SH-SY5Y (cell line): ENCODE data around the gene PDXDC1.
"Not testable (repeated sequence)": the region's sequence is repeated elsewhere in the genome, so short reads cannot be mapped to it uniquely, and the experiment has no call there.

Experiments used
- GATA2 ChIP-seq: IDR thresholded peaks from 2 replicates; pipeline ENCODE4 v1.6.1; 2011; ENCODE audit warnings: mild to moderate bottlenecking, low read depth, low read length
- GATA3 ChIP-seq: IDR thresholded peaks from 2 replicates; pipeline ENCODE4 v1.6.1; 2011; ENCODE audit warnings: low read depth, mild to moderate bottlenecking, low read length, moderate library complexity

Gene PDXDC1

DNA sequence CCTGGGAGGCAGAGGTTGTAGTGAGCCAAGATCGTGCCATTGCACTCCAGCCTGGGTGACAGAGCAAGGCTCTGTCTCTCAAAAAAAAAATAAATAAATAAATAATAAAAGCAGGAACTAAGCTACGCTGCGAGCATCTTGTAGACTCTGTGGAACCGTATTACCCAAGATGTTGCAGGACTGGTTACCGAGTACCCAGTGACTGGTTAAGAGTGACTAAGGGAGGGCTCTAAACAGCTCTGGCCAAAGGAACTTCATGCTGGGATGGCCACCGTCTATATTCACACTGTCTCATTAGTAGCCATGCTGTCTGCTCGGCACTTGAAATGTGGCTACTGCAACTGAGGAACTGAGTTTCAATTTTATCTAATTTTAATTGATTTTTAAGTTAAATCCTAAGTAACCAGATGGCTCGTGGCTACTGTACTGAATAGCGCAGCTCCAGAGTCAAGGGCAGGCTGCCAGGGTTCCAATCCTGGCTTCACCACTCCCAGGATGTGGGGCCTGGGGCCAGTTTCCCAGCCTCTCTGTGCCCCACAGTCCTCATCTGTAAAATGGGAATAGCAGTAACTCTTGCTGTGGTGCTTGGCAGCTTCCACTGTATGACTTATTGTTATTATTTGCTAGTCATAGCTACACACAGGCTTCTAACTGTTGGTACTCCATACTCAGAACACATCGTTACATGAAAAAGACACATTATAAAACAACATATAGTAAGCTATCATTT, 78.1 kb downstream of the PDXDC1 start:
- TF ChIP-seq GATA2 (no peak), GATA3 (no peak)

DNA sequence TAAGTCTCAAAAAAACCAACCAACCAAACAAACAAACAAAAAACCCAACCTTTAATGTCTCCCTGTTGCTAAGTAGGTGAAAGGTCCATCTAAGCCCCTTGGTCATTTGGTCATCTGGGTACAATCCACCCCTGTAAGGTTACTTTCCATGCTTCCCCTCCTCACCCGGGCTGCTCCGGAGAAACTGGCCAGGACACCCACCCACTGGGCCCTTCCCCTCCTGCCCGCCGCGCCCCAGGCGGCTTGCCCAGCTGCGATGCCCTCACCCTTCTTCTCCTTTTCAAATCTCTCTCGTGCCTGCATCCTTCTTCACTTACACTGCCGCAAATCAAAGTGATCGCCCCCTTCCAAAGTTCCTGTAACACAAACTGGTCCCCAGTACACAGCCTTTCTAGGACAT, 79.1 kb downstream of the PDXDC1 start:
- no peak for TF ChIP-seq GATA2
- TF ChIP-seq GATA3, result no peak

DNA sequence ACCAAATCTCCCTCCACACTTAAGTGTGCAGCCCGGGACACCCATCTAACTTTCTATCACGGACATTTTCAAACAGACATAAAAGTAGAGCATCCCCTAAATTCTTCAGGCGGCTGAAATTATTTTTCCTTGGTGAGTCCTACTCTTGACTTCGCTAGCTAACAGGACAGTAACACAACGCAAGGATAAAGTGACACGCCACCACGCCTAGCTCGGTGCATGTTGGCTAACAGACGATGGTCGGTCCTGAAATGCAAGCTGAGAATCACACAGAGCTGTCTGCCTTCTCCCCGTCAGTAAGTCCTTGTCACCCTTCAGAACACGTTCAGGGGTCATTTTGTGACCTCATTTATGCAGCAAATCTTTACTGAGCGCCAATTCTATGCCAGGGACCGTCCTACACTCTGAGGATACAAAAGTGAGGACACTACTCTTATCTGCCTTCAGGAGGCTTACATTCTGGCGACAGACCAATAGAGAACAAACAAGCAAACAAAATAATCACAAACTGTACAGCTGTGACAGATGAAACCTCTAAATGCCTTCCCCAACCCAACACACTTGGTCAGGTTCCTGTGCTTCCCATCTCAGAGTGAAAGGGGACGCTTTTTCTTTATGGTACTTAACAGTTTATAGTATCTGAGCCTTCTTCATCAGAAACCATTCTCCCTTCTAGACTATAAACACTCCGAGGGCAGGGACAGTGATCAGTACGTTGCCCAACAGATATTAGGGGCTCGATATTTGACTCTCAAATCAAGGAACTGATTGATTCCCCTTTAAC, 79.7 kb downstream of the PDXDC1 start:
- no peak for TF ChIP-seq GATA2
- TF ChIP-seq GATA3, result no peak

GRCh38 chr16:15055141-15056053, 80.6 kb downstream of the PDXDC1 start:
- TF ChIP-seq GATA2 (no peak), GATA3 (no peak)

DNA sequence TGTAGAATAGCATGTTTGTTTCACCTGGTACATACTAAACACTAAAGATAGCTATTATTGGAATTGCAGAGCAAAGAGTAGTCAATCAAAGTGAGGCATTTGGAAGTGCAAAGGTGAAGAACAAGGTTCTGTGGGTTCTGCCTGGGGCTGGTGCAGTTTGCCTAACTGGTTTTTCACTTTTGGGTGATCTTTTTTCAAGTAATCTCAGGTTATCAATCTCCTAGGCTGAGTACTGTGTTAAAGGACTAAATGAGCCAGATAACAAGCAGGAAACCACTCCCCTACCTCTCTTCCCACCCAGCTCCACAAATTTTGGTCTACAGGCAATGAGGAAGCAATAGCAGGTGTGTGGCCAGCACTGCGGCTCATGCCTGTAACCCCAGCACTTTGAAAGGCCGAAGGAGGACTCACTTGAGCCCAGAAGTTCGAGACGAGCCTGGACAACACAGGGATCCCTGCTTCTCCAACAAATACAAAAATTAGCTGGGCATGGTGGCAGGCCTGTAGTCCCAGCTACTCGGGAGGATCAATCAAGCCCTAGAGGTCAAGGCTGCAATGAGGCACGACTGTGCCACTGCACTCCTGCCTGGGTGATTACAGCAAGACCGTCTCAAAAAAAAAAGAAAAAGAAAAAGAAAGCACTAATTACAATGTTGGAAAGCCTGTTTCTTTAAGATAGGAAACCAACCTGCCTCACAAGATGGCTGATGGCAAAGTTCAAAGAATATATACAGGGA, 83.0 kb downstream of the PDXDC1 start:
- TF ChIP-seq GATA3 (no peak), GATA2 (no peak)

DNA sequence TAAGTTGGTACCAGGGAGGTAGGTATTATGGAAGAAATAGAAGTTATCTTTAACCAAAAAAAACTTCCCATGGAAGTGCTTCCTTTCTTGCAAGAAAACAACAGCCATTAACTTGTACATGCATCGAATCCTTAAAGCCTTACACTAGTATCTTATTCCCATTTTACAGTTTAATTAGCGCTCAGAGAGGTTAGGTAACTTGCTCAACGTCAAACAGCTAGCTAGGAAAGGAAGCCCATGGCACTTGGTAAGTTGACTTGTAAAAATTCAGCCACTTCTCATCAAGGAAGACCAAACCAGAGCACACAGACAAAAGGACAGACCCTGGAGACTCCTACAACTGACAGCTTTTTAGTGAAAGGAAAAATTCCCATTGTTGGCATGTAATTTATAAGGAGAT, 84.5 kb downstream of the PDXDC1 start:
- TF ChIP-seq GATA2 (no peak), GATA3 (no peak)

DNA sequence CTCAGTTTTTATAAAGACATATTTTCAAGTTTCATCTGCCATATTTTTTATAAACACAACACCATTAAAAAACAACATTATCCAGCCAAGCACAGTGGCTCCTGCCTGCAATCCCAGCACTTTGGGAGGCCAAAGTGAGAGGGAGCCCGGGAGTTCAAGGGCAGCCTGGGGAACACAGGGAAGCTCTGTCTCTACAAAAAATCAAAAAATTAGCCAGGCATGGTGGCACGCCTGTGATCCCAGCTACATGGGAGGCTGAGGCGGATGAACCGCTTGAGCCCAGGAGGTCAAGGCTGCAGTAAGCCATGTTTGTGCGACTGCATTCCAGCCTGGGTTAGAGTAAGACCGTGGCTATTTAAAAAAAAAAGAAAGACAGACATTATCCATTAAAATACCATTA, 98.3 kb downstream of the PDXDC1 start:
- TF ChIP-seq GATA3, result no peak
- TF ChIP-seq GATA2, result no peak

- TF ChIP-seq GATA2, GATA3: not testable (repeated sequence)
Measured at GRCh38 chr16:15093955-15094827, 119.4 kb downstream of the PDXDC1 start, which contains the start of gene RRN3. RRN3 (minus strand) TSS chr16:15094272; CDS start chr16:15094233, 39 bp downstream.

- TF ChIP-seq GATA3 (no peak), GATA2 (no peak)
Measured at GRCh38 chr16:15141586-15141985, 166.8 kb downstream of the PDXDC1 start.
